H1 (cell line): ENCODE data around the gene DIP2C. TPM values are rescaled to one million over a fixed set of nuclear protein-coding genes. Genes with fewer than 3 reads are reported as not detected.

Source experiments
- CTCF ChIA-PET: fragments of 300-600 bp; sonication (Branson Sonifier 250); formaldehyde crosslinking; loops from one replicate; lab custom pipeline; 2021; ENCODE audit not compliant: partially characterized antibody; lab: Charles Lee
- POLR2A ChIA-PET: fragments of 300-600 bp; sonication (Branson Sonifier 250); formaldehyde crosslinking; loops from one replicate; lab custom pipeline; 2021; ENCODE audit warnings: inconsistent platforms; ENCODE audit not compliant: partially characterized antibody; lab: Charles Lee
- DNase-seq, 2 experiments: peaks; one replicate each; pipeline versions ENCODE4 v3.0.0 to v3.0.0-alpha.2; 2010 to 2022; ENCODE audit warnings: low spot score in 2 of 2, low read depth in 1 of 2, mixed read lengths in 1 of 2
- FAIRE-seq: peaks from 2 replicates; lab custom pipeline; 2011; peaks lifted over from hg19 to GRCh38; lab: Jason Lieb, UNC
- H2AFZ ChIP-seq: 2 replicates; pipeline ENCODE4 v1.8.1; 2012; ENCODE audit warnings: low read length, inconsistent platforms
- H2AK5ac ChIP-seq: 2 replicates; pipeline ENCODE4 v1.6.1; 2013; ENCODE audit warnings: low read depth, low read length
- H2BK120ac ChIP-seq: replicated peaks from 2 replicates; pipeline ENCODE3; 2013; ENCODE audit warnings: low read depth, low read length, inconsistent platforms
- H2BK12ac ChIP-seq: 2 replicates; pipeline ENCODE4 v1.6.1; 2013; ENCODE audit warnings: low read depth, low read length
- H2BK15ac ChIP-seq: 2 replicates; pipeline ENCODE4 v1.6.1; 2013; ENCODE audit warnings: low read length
- H2BK20ac ChIP-seq: 2 replicates; pipeline ENCODE4 v1.6.1; 2013; ENCODE audit warnings: low read length
- H2BK5ac ChIP-seq: 2 replicates; pipeline ENCODE4 v1.6.1; 2013; ENCODE audit warnings: low read depth, low read length
- H3K14ac ChIP-seq: 2 replicates; pipeline ENCODE4 v1.6.1; 2013; ENCODE audit warnings: inconsistent platforms; ENCODE audit not compliant: insufficient read length
- H3K18ac ChIP-seq: 2 replicates; pipeline ENCODE4 v1.6.1; 2013; ENCODE audit warnings: low read length; ENCODE audit errors: extremely low read depth
- H3K23ac ChIP-seq: 2 replicates; pipeline ENCODE4 v1.6.1; 2013; ENCODE audit warnings: inconsistent platforms; ENCODE audit not compliant: insufficient read length
- H3K23me2 ChIP-seq: 2 replicates; pipeline ENCODE4 v1.6.1; 2013; ENCODE audit warnings: low read depth, low read length
- H3K27ac ChIP-seq: 2 replicates; pipeline ENCODE4 v1.6.1; 2011; ENCODE audit warnings: low read depth, low read length, inconsistent platforms
- H3K27me3 ChIP-seq, 4 experiments: replicated peaks in 1 of 4; 1 replicate in 1 of 4; 2 replicates in 3 of 4; pipeline versions ENCODE4 v1.6.1 to v1.8.1; 2011 to 2013; ENCODE audit warnings: low read length in 3 of 4, mild to moderate bottlenecking in 3 of 4, inconsistent platforms in 2 of 4, mixed read lengths in 2 of 4, moderate library complexity in 1 of 4; ENCODE audit not compliant: control insufficient read depth in 3 of 4, insufficient read depth in 3 of 4; ENCODE audit errors: extremely low read depth in 1 of 4
- H3K36me3 ChIP-seq, 4 experiments: 2 replicates each; pipeline versions ENCODE4 v1.6.1 to v1.8.1; 2011 to 2013; ENCODE audit warnings: mild to moderate bottlenecking in 4 of 4, low read length in 3 of 4, moderate library complexity in 2 of 4, control low read depth in 1 of 4, inconsistent platforms in 1 of 4; ENCODE audit not compliant: insufficient read depth in 4 of 4, control insufficient read depth in 2 of 4
- H3K4ac ChIP-seq: replicated peaks from 2 replicates; pipeline ENCODE3; 2013; ENCODE audit warnings: low read length, low read depth, mixed read lengths, inconsistent platforms; ENCODE audit not compliant: insufficient read length
- H3K4me1 ChIP-seq, 4 experiments: replicated peaks in 1 of 4; 1 replicate in 1 of 4; 2 replicates in 3 of 4; pipeline versions ENCODE4 v1.6.1 to v1.8.1; 2011 to 2013; ENCODE audit warnings: low read length in 3 of 4, inconsistent platforms in 2 of 4, mixed read lengths in 1 of 4; ENCODE audit not compliant: insufficient read depth in 4 of 4, control insufficient read depth in 3 of 4
- H3K4me2 ChIP-seq, 2 experiments: 2 replicates each; pipeline versions ENCODE4 v1.6.1 to v1.8.1; 2011 to 2013; ENCODE audit warnings: low read depth in 2 of 2, low read length in 2 of 2, control low read depth in 1 of 2, inconsistent platforms in 1 of 2, mild to moderate bottlenecking in 1 of 2; ENCODE audit not compliant: insufficient read depth in 1 of 2
- H3K4me3 ChIP-seq, 4 experiments: fragments of 200-600, 300-600 bp in 1 of 4; sonication (generic), shearing (Covaris generic), sonication (Bioruptor Twin) in 1 of 4; 2 replicates each; pipeline versions ENCODE4 v1.5.1 to v1.8.1; 2011 to 2016; ENCODE audit warnings: low read length in 4 of 4, low read depth in 3 of 4, control low read depth in 2 of 4, inconsistent platforms in 2 of 4, mild to moderate bottlenecking in 2 of 4, mixed read lengths in 1 of 4, moderate library complexity in 1 of 4; ENCODE audit not compliant: insufficient read depth in 2 of 4; ENCODE audit errors: extremely low read depth in 1 of 4
- H3K56ac ChIP-seq: replicated peaks from 2 replicates; pipeline ENCODE3; 2013; ENCODE audit warnings: low read depth, mild to moderate bottlenecking, mixed read lengths, low read length, inconsistent platforms; ENCODE audit not compliant: insufficient read length
- H3K79me1 ChIP-seq: 2 replicates; pipeline ENCODE4 v1.6.1; 2013; ENCODE audit warnings: low read depth, low read length, control low read depth
- H3K79me2 ChIP-seq, 2 experiments: 2 replicates each; pipeline versions ENCODE4 v1.6.1 to v1.8.1; 2012 to 2013; ENCODE audit warnings: low read length in 2 of 2, mild to moderate bottlenecking in 2 of 2, inconsistent platforms in 1 of 2; ENCODE audit not compliant: insufficient read depth in 2 of 2, control insufficient read depth in 1 of 2
- H3K9ac ChIP-seq, 4 experiments: replicated peaks in 1 of 4; 1 replicate in 1 of 4; 2 replicates in 3 of 4; pipeline versions ENCODE4 v1.6.1 to v1.8.1; 2011 to 2013; ENCODE audit warnings: low read depth in 3 of 4, low read length in 3 of 4, control low read depth in 2 of 4, mild to moderate bottlenecking in 2 of 4, moderate library complexity in 2 of 4, inconsistent platforms in 1 of 4; ENCODE audit errors: extremely low read depth in 1 of 4
- H3K9me3 ChIP-seq, 2 experiments: 2 replicates each; pipeline versions ENCODE4 v1.6.1 to v1.8.1; 2012 to 2013; ENCODE audit warnings: mild to moderate bottlenecking in 2 of 2, moderate library complexity in 2 of 2, control low read depth in 1 of 2, inconsistent platforms in 1 of 2, low read depth in 1 of 2, low read length in 1 of 2, mixed read lengths in 1 of 2; ENCODE audit not compliant: insufficient read depth in 2 of 2
- H4K20me1 ChIP-seq, 2 experiments: replicated peaks in 1 of 2; 2 replicates each; pipeline versions ENCODE3 to v1.8.1; 2011 to 2013; ENCODE audit warnings: inconsistent platforms in 2 of 2, low read length in 2 of 2, mild to moderate bottlenecking in 1 of 2; ENCODE audit not compliant: insufficient read depth in 2 of 2, control insufficient read depth in 1 of 2
- H4K5ac ChIP-seq: 2 replicates; pipeline ENCODE4 v1.6.1; 2013; ENCODE audit warnings: low read length, low read depth, mixed read lengths, inconsistent platforms; ENCODE audit not compliant: insufficient read length
- H4K8ac ChIP-seq: 2 replicates; pipeline ENCODE4 v1.8.0; 2013; ENCODE audit warnings: mild to moderate bottlenecking, moderate library complexity, low read length, inconsistent platforms; ENCODE audit not compliant: insufficient read depth; ENCODE audit errors: extremely low read depth
- H4K91ac ChIP-seq: replicated peaks from 2 replicates; pipeline ENCODE3; 2013; ENCODE audit warnings: low read length, mixed read lengths, inconsistent platforms; ENCODE audit not compliant: insufficient read length
- CTCF ChIP-seq, 3 experiments: IDR thresholded peaks; 1 replicate in 2 of 3; 2 replicates in 1 of 3; pipeline versions ENCODE4 v1.5.1 to v1.6.1; 2011; ENCODE audit warnings: low read length in 3 of 3, mild to moderate bottlenecking in 3 of 3, inconsistent platforms in 2 of 3, low read depth in 1 of 3, moderate library complexity in 1 of 3; ENCODE audit not compliant: insufficient read depth in 1 of 3; ENCODE audit errors: control extremely low read depth in 1 of 3
- HDAC6 ChIP-seq: IDR thresholded peaks from one replicate; pipeline ENCODE4 v1.7.1; 2012; ENCODE audit warnings: low read depth, mild to moderate bottlenecking, inconsistent platforms, low read length, moderate library complexity
- KDM5A ChIP-seq: fragments of 200-600 bp; IDR thresholded peaks from 2 replicates; pipeline ENCODE4 v1.7.1; 2012; ENCODE audit warnings: mild to moderate bottlenecking, low read length, inconsistent platforms, mixed read lengths
- MAX ChIP-seq: IDR thresholded peaks from 2 replicates; pipeline ENCODE4 v1.6.1; 2012; ENCODE audit warnings: inconsistent platforms
- PHF8 ChIP-seq: fragments of 200-600 bp; sonication (generic); conservative IDR thresholded peaks from 2 replicates; pipeline ENCODE4 v1.7.1; 2012; ENCODE audit warnings: low read depth, mild to moderate bottlenecking, inconsistent platforms, low read length, moderate library complexity
- POLR2AphosphoS5 ChIP-seq: IDR thresholded peaks from 2 replicates; pipeline ENCODE4 v1.6.1; 2011; ENCODE audit warnings: low read depth, low read length
- RAD21 ChIP-seq, 2 experiments: IDR thresholded peaks in 1 of 2; conservative IDR thresholded peaks in 1 of 2; 2 replicates each; pipeline ENCODE4 v1.6.1; 2011; ENCODE audit warnings: low read depth in 2 of 2, low read length in 2 of 2, improper control_type of control experiment in 1 of 2, inconsistent platforms in 1 of 2, mild to moderate bottlenecking in 1 of 2, moderate library complexity in 1 of 2
- SIRT6 ChIP-seq: IDR thresholded peaks from one replicate; pipeline ENCODE4 v1.7.1; 2012; ENCODE audit warnings: low read length, inconsistent platforms
- TAF1 ChIP-seq: IDR thresholded peaks from 2 replicates; pipeline ENCODE4 v1.6.1; 2011; ENCODE audit warnings: mild to moderate bottlenecking, low read depth, low read length
- TEAD4 ChIP-seq: IDR thresholded peaks from 2 replicates; pipeline ENCODE4 v1.6.1; 2012; ENCODE audit warnings: low read depth, low read length, inconsistent platforms, mixed read lengths
- WGBS, 2 experiments: shearing (Covaris generic) in 1 of 2; methylation state at CpG; one replicate each; pipeline versions ENCODE4 v1.1.6 to v1.1.7; 2013 to 2015; ENCODE audit warnings: low lambda C conversion rate in 2 of 2, mixed read lengths in 2 of 2, inconsistent platforms in 1 of 2, low coverage in 1 of 2, missing lambda C conversion rate in 1 of 2; ENCODE audit not compliant: insufficient replicate concordance in 2 of 2, insufficient coverage in 1 of 2, insufficient read length in 1 of 2; ENCODE audit errors: extremely low coverage in 1 of 2, missing lambda C conversion rate in 1 of 2; 5-methylcytosine and 5-hydroxymethylcytosine counted together
- polyA plus RNA-seq, 7 experiments: library from polyadenylated mRNA; depleted of rRNA in 3 of 7; stranded (reverse) in 5 of 7; unstranded in 2 of 7; fragments of >200 nt in 5 of 7; fragments of 200-250 nt in 2 of 7; gene quantifications; 1 replicate in 5 of 7; 2 replicates in 1 of 7; 4 replicates in 1 of 7; pipeline versions ENCODE4 v1.2.1 to v1.2.3, GENCODE V29; 2011 to 2013; ENCODE audit warnings: missing spikeins in 2 of 7, mixed read lengths in 2 of 7
- total RNA-seq: library from RNA; stranded (reverse); fragmentation: NEBNext Ultra II Directional; extraction: Animal tissue kit (Norgen Biotek cat#: 25700); gene quantifications from 2 replicates; pipeline ENCODE4 v1.2.1, GENCODE V29; 2021

Gene DIP2C
- total and polyA plus RNA-seq, 2 of the 8 experiments (the other 6 are each of a cell fraction or from before 2014, with no cell fraction given), result 3.8 to 9.3 TPM

GRCh38 chr10:519055-519715 is 170.3 kb downstream of the DIP2C start:
- no peaks in the 10 kb centered on the region for H3K27me3 ChIP-seq
- no peak overlapping the region for H3K23ac ChIP-seq
- no peak overlapping the region for H4K8ac ChIP-seq
- CTCF ChIA-PET, result interaction anchor here (1.0 to 1.8 kb wide), 3 partner anchors 10 to 105 kb away, joined by 3 to 8 read pairs (median 4); no protein-coding TSS in a partner anchor
- no peak overlapping the region for H3K4ac ChIP-seq
- H2BK12ac ChIP-seq, result no peak overlapping the region
- H3K4me2 ChIP-seq, result no peak overlapping the region
- H2AK5ac ChIP-seq, result no peak overlapping the region
- no peak overlapping the region for H2BK120ac ChIP-seq
- H2AFZ ChIP-seq, result no peak overlapping the region
- no peak overlapping the region for H3K27ac ChIP-seq
- H2BK5ac ChIP-seq, result no peak overlapping the region
- no peak overlapping the region for H4K91ac ChIP-seq
- no peaks in the 10 kb centered on the region for H3K79me2 ChIP-seq
- H3K56ac ChIP-seq, result no peak overlapping the region
- FAIRE-seq (no peak), DNase-seq (no peak)
- TF ChIP-seq MAX (no peak), HDAC6 (no peak), KDM5A (no peak), TAF1 (no peak), SIRT6 (no peak), CTCF (IDR thresholded peaks at IDR 0.05; ENCODE audit: control extremely low read depth in 1 of 3, insufficient read depth in 1 of 3, low read depth in 1 of 3, low read length in 3 of 3) (no peak), RAD21 (IDR thresholded peaks at IDR 0.05 in 1 of 2, conservative IDR thresholded peaks at IDR 0.05 in 1 of 2; ENCODE audit: low read depth in 2 of 2, low read length in 2 of 2) (no peak), POLR2AphosphoS5 (no peak), PHF8 (no peak), TEAD4 (no peak)
- H2BK15ac ChIP-seq, result no peak overlapping the region
- no peak overlapping the region for H3K4me3 ChIP-seq
- H3K18ac ChIP-seq, result no peak overlapping the region; the same call in 1 of the 2 replicates
- H3K9me3 ChIP-seq, result no peaks in the 10 kb centered on the region
- peaks cover 2 to 9% of the 10 kb centered on the region in 2 experiments for H4K20me1 ChIP-seq
- H4K5ac ChIP-seq, result no peak overlapping the region
- no peaks in the 10 kb centered on the region; a peak in 2 of 7 replicates for H3K4me1 ChIP-seq
- no peak overlapping the region for H3K14ac ChIP-seq
- H3K23me2 ChIP-seq, result no peaks in the 10 kb centered on the region
- H3K79me1 ChIP-seq, result peaks cover 5% of the 10 kb centered on the region
- no peaks in the 10 kb centered on the region for H3K36me3 ChIP-seq
- POLR2A ChIA-PET, result interaction anchor here (0.8 kb wide), 1 partner anchor 46 kb away, joined by 3 read pairs; no protein-coding TSS in a partner anchor
- H3K9ac ChIP-seq, result no peak overlapping the region
- no peak overlapping the region for H2BK20ac ChIP-seq
- 89% methylated on average over 16 of the region's 16 CpGs; no CpG with 5 or more reads in 1 of the 2 experiments for WGBS, 2 experiments
